Osteocyte (in vitro differentiated cells): Measurements from ENCODE around the gene NBPF1. TPM values are rescaled to one million over a fixed set of nuclear protein-coding genes. Genes with fewer than 3 reads are reported as not detected.
"Not testable (repeated sequence)": the region's sequence is repeated elsewhere in the genome, so short reads cannot be mapped to it uniquely, and the experiment has no call there.

Experiments used
- DNase-seq: peaks from one replicate; pipeline ENCODE4 v3.0.0; 2021; ENCODE audit warnings: mixed read lengths; ENCODE audit not compliant: unreplicated experiment; ENCODE audit errors: extremely low spot score
- H3K27ac Mint-ChIP-seq: one replicate; pipeline ENCODE4 v1.8.0; 2021; ENCODE audit warnings: mild to moderate bottlenecking, mixed read lengths; ENCODE audit not compliant: unreplicated experiment
- H3K27me3 Mint-ChIP-seq: one replicate; pipeline ENCODE4 v1.8.0; 2021; ENCODE audit warnings: mixed read lengths; ENCODE audit not compliant: unreplicated experiment
- H3K36me3 Mint-ChIP-seq: one replicate; pipeline ENCODE4 v1.8.0; 2021; ENCODE audit warnings: mixed read lengths; ENCODE audit not compliant: unreplicated experiment
- H3K4me1 Mint-ChIP-seq: one replicate; pipeline ENCODE4 v1.8.0; 2021; ENCODE audit warnings: mixed read lengths; ENCODE audit not compliant: unreplicated experiment
- H3K4me3 Mint-ChIP-seq: one replicate; pipeline ENCODE4 v1.8.0; 2021; ENCODE audit warnings: mild to moderate bottlenecking, moderate library complexity, mixed read lengths; ENCODE audit not compliant: unreplicated experiment
- H3K9me3 Mint-ChIP-seq: one replicate; pipeline ENCODE4 v1.8.0; 2021; ENCODE audit warnings: mixed read lengths; ENCODE audit not compliant: unreplicated experiment
- total RNA-seq: library from RNA; stranded (reverse); gene quantifications from 2 replicates; pipeline ENCODE4 v1.2.1, GENCODE V29; 2021
- TF ChIP-seq, protein P1 (sequence below): fragments of 200-600 bp; sonication (generic); IDR thresholded peaks from 2 replicates; pipeline ENCODE4 v1.5.0; 2021; ENCODE audit warnings: antibody characterized with exemption, mild to moderate bottlenecking, moderate library complexity

The NBPF1 gene
- total RNA-seq, 1 donor from 2014 or later: 50.1 TPM

DNA sequence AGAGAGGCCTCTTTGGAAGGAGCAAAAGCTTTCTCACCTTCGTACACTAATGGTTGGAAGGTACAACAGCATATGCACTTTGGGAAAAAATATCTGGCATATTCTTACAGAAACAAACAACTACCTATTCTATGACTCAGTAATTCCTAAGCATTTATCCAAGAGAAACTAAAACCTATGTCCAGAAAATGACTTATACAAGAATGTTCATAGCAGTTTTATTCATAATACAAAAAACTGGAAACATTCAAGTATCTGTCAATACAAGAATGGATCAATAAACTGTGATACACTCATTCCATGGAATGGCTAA lies 8.2 kb downstream of the NBPF1 start:
- no peak for DNase-seq
- Mint-ChIP-seq H3K4me1 (no peaks in the 10 kb centered on the region), H3K27me3 (no peaks in the 10 kb centered on the region), H3K9me3 (no peaks in the 10 kb centered on the region), H3K36me3 (no peaks in the 10 kb centered on the region), H3K27ac (no peak overlapping the region), H3K4me3 (no peak overlapping the region)
- TF ChIP-seq, protein P1, sequence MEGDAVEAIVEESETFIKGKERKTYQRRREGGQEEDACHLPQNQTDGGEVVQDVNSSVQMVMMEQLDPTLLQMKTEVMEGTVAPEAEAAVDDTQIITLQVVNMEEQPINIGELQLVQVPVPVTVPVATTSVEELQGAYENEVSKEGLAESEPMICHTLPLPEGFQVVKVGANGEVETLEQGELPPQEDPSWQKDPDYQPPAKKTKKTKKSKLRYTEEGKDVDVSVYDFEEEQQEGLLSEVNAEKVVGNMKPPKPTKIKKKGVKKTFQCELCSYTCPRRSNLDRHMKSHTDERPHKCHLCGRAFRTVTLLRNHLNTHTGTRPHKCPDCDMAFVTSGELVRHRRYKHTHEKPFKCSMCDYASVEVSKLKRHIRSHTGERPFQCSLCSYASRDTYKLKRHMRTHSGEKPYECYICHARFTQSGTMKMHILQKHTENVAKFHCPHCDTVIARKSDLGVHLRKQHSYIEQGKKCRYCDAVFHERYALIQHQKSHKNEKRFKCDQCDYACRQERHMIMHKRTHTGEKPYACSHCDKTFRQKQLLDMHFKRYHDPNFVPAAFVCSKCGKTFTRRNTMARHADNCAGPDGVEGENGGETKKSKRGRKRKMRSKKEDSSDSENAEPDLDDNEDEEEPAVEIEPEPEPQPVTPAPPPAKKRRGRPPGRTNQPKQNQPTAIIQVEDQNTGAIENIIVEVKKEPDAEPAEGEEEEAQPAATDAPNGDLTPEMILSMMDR: no peak

DNA sequence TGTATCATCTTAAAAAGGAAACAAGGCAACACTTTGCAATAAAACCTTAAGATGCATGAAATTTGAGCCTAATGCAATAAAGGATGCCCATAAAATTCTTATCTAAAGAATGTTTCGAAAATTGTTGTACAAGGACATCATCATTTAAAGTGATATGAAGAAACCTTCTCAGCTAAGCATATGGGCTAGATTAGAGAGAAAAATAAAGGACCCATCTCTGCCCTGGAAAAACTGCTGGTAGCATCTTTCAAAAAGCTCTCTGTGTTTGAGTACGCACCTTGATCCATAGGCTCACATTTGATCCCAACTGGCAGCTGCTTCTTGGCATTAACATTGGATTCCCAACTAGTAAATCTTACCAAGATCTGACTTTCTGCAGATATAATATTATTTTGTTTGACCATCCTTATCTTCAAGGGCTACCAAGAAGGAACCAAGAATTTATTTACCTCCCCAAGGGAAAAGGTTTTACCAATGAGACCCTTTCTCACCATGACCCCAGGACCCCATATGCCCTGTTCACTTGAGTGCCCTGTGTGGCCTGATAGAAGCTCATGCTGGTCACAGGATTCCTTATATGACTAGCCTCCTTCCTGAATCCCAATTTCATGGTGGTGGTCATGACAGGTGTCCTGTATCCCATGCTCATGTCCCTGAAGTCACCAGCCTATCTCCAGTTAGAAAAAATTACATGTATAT lies 8.7 kb downstream of the NBPF1 start:
- not testable (repeated sequence) for H3K4me3 Mint-ChIP-seq, DNase-seq, H3K36me3 Mint-ChIP-seq, H3K27ac Mint-ChIP-seq, H3K9me3 Mint-ChIP-seq, H3K27me3 Mint-ChIP-seq, H3K4me1 Mint-ChIP-seq

DNA sequence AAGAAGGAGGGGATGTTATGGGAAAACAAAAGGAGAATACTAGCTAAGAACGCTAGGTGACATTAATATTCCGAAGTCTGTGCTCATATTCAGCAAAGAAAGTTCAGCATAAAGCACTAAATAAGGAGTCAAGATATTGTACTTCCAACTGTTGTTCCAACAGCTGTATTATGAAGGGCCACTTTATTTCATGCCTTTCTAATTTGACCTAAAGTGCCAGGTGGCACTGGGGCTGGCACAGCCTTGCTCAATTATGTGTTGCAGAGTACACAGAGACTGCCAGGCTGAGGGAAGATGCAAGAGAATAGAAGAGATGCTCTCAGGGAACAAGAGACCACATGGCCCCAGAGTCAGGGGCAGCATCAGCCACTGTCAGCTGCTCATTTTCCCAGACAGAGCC lies 9.7 kb downstream of the NBPF1 start:
- not testable (repeated sequence) for H3K9me3 Mint-ChIP-seq, H3K4me3 Mint-ChIP-seq, H3K27ac Mint-ChIP-seq, H3K4me1 Mint-ChIP-seq, H3K36me3 Mint-ChIP-seq, DNase-seq, H3K27me3 Mint-ChIP-seq

DNA sequence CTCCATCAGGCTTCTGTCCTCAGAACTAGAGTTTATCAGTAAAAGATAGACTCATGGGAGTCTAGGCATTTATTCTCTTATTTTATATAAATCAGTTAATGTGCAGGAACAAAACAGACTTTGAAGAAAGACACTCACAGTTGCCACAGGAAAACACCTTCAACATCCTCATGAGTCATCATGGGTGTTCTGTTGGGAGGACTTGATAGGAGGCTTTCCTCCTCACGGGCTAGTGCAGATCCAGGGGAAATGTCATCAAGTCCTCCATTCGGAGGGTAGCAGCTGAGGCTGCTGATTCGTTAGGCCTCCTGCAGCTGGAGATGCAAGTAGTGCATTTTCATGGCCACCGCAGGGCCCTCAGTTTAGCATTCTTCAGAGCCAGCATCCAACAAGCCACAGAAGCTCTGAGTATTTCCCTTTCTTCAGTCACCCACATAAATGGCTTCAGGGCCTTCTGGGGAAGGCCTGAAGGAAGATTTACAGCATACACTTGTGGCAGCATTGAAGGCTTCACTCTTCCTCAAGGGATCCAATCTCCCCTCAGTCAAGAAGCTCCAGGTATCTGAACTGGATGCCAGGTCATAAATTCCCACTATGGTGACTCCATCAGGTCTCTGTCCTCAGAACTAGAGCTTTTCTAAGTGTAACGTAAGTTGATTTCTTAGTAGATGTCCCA lies 10.9 kb downstream of the NBPF1 start:
- H3K27ac Mint-ChIP-seq, H3K27me3 Mint-ChIP-seq, H3K36me3 Mint-ChIP-seq, H3K4me1 Mint-ChIP-seq, DNase-seq, H3K9me3 Mint-ChIP-seq, H3K4me3 Mint-ChIP-seq: not testable (repeated sequence)

DNA sequence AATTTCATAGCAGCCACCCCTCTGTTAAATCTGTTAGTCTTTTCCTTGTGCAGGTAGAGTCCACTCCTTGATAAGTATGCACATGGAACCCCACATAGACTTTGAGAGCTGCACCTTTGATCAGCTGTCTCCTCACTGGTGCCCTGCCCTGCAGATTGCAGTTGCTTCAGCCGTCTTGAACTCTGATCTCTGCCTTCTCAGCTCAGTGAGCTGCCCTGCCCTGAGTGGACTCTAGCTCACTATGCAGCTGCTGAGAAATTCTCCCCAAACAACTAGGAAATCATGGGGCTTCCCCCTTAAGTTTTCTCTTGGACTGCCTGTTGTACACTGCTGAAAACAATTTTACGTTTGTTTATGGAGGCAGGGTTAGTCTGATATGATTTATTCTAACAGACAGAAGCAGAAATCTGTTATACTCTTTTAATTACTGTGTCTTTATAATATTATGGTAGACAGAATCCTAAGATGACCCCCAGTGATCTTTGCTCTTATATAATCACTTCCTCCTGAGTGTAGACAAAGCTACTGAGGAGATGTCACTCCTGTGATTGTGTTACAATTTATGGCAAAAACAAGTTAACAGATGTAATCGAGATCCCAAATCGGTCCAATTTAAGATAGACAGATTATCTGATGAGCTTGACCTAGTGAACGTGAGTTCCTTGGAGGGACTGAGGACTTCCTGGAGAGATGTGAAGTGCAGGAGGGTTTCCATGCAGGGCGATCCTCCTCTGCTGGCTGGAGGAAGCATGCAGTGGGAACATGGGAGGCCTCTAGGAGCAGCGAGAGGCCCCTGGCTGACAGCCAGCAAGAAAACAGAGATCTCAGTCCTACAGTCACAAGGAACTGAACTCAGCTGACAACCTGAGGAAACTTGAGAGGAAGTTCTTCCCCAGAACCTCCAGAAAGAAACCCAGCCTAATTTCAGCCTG lies 12.2 kb downstream of the NBPF1 start:
- not testable (repeated sequence) for H3K27me3 Mint-ChIP-seq, H3K4me1 Mint-ChIP-seq, H3K27ac Mint-ChIP-seq, DNase-seq, H3K4me3 Mint-ChIP-seq, H3K9me3 Mint-ChIP-seq, H3K36me3 Mint-ChIP-seq

DNA sequence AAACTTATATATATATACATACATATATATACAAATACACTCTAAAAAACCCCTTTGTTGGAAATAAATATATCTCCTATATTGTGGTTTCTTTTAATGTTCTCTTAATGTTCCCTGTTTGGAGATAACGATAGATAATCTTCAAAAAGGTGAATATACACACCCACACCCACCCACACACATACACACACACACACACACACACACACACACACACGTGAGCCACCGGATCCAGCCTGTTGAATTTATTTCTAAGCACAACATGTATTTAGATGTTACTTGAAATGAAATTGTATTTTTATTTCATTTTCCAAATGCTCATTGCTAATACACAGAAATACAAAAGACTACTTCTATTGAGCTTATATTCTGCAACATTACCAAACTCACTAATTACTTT lies 14.0 kb downstream of the NBPF1 start:
- DNase-seq, H3K4me3 Mint-ChIP-seq, H3K9me3 Mint-ChIP-seq: not testable (repeated sequence)

DNA sequence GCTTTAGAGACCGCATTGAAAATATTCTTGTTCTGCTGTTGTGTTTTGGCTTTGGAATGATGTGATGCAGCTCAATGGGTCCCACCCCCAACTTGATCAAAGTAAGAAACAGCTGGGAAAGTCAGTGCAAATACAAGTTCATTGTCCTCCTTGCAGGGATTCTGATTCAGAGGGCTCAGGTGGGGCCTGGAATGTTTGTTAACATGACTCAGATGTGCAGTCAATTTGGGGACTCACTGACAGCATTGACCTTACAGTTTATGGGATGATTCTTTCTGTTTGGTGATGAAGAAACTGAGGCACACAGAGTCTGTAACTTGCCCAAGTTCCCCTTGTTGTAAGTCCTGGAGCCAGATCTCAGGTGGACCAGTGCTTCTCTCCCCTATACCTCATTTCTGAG lies 18.1 kb downstream of the NBPF1 start:
- not testable (repeated sequence) for H3K4me3 Mint-ChIP-seq, H3K9me3 Mint-ChIP-seq, DNase-seq, H3K27me3 Mint-ChIP-seq, H3K4me1 Mint-ChIP-seq, H3K36me3 Mint-ChIP-seq, H3K27ac Mint-ChIP-seq

More for the DNA sequence above, 14.0 kb downstream of the NBPF1 start:
- H3K27ac Mint-ChIP-seq, H3K36me3 Mint-ChIP-seq, H3K4me1 Mint-ChIP-seq, H3K27me3 Mint-ChIP-seq: not testable (repeated sequence)
